ENCODE data around the gene LYPD5.

GRCh38 chr19:43807651-43808050 is 5.4 kb upstream of the LYPD5 start:
- no peak for TF ChIP-seq CTCF (IDR thresholded peaks at IDR 0.05)
- TF ChIP-seq TCF7L2 (IDR thresholded peaks at IDR 0.05; ENCODE audit: low read depth, low read length) = no peak
- no peak for TF ChIP-seq SIN3A (IDR thresholded peaks at IDR 0.05; ENCODE audit: borderline replicate concordance, insufficient read depth, low read depth, low read length)
- TF ChIP-seq POLR2AphosphoS5 (IDR thresholded peaks at IDR 0.05; ENCODE audit: low read depth, low read length) = no peak
